HepG2 (cell line): ENCODE results near the gene SLC25A25. TPM values are rescaled to one million over a fixed set of nuclear protein-coding genes. Genes with fewer than 3 reads are reported as not detected.

Experiments used
- ATAC-seq: fragments of 200-7000 bp; cut with Tn5 transposase; 3 replicates; pipeline ENCODE4 v1.9.1; 2020; ENCODE audit warnings: mild to moderate bottlenecking, moderate library complexity
- BruUV-seq: library from RNA; stranded (reverse); fragments of 400-500 nt; replicated peaks from 2 replicates; lab custom pipeline; 2021; lab: Mats Ljungman, UMichigan
- CTCF ChIA-PET: fragments of 300-600 bp; formaldehyde crosslinking; extraction: SDS; loops from one replicate; lab custom pipeline; 2021; ENCODE audit warnings: low total read pairs, inconsistent platforms, low intra/inter-chr PET ratio; lab: Yijun Ruan, JAX
- POLR2A ChIA-PET: fragments of 350-600 bp; sonication (Branson Sonifier 250); formaldehyde crosslinking; loops from one replicate; lab custom pipeline; 2020; ENCODE audit warnings: antibody characterized with exemption, inconsistent platforms; lab: Yijun Ruan, JAX
- DNase-seq: peaks from one replicate; pipeline ENCODE4 v3.0.0-alpha.2; 2015; ENCODE audit warnings: low spot score
- FAIRE-seq: peaks from 3 replicates; lab custom pipeline; 2011; peaks lifted over from hg19 to GRCh38; lab: Jason Lieb, UNC
- H2AFZ ChIP-seq: one replicate; pipeline ENCODE4 v1.6.1; 2011; ENCODE audit warnings: low read length, inconsistent platforms
- H3K27ac ChIP-seq: fragments of 300-600 bp; 3 replicates; pipeline ENCODE4 v1.8.0; 2011; ENCODE audit warnings: mixed run types, mild to moderate bottlenecking, mixed read lengths, low read length, inconsistent platforms; ENCODE audit not compliant: insufficient read depth; ENCODE audit errors: extremely low read length
- H3K27me3 ChIP-seq, 2 experiments: fragments of 200-600 bp in 1 of 2; 2 replicates in 1 of 2; 3 replicates in 1 of 2; pipeline versions ENCODE4 v1.6.0 to v1.8.0; 2011; ENCODE audit warnings: low read length in 2 of 2, mild to moderate bottlenecking in 2 of 2, moderate library complexity in 2 of 2, inconsistent platforms in 1 of 2; ENCODE audit not compliant: insufficient read depth in 2 of 2, control insufficient read depth in 1 of 2
- H3K36me3 ChIP-seq, 2 experiments: fragments of 200-600 bp in 1 of 2; replicated peaks in 1 of 2; 2 replicates in 1 of 2; 3 replicates in 1 of 2; pipeline versions ENCODE4 v1.5.1 to v1.8.0; 2011; ENCODE audit warnings: low read length in 2 of 2, inconsistent platforms in 1 of 2; ENCODE audit not compliant: insufficient read depth in 2 of 2, control insufficient read depth in 1 of 2
- H3K4me1 ChIP-seq: 2 replicates; pipeline ENCODE4 v1.5.1; 2012; ENCODE audit warnings: low read length, inconsistent platforms; ENCODE audit not compliant: insufficient read depth
- H3K4me2 ChIP-seq: 2 replicates; pipeline ENCODE4 v1.6.0; 2011; ENCODE audit warnings: low read depth, low read length, inconsistent platforms
- H3K4me3 ChIP-seq, 3 experiments: fragments of 200-600 bp in 1 of 3; sonication (generic), shearing (Covaris generic) in 1 of 3; replicated peaks in 1 of 3; 2 replicates each; pipeline ENCODE4 v1.5.1; 2011 to 2016; ENCODE audit warnings: low read length in 3 of 3, inconsistent platforms in 2 of 3, low read depth in 2 of 3, mild to moderate bottlenecking in 2 of 3, control low read depth in 1 of 3, mixed read lengths in 1 of 3; ENCODE audit not compliant: insufficient read depth in 1 of 3
- H3K79me2 ChIP-seq: one replicate; pipeline ENCODE4 v1.6.1; 2011; ENCODE audit warnings: low read length, inconsistent platforms; ENCODE audit not compliant: insufficient read depth
- H3K9ac ChIP-seq: 2 replicates; pipeline ENCODE4 v1.6.0; 2011; ENCODE audit warnings: mild to moderate bottlenecking, low read depth, low read length, inconsistent platforms; ENCODE audit not compliant: insufficient read depth
- H3K9me3 ChIP-seq: 2 replicates; pipeline ENCODE4 v1.5.1; 2012; ENCODE audit warnings: mild to moderate bottlenecking, low read length
- H4K20me1 ChIP-seq: 2 replicates; pipeline ENCODE4 v1.6.0; 2011; ENCODE audit warnings: inconsistent platforms, mild to moderate bottlenecking, low read length, moderate library complexity; ENCODE audit not compliant: insufficient read depth
- ADNP ChIP-seq: sonication (generic); formaldehyde crosslinking; IDR thresholded peaks from 2 replicates; pipeline ENCODE4 v1.4.0; 2020; ENCODE audit warnings: missing genetic modification reagents
- HOXA3 ChIP-seq: sonication (generic); formaldehyde crosslinking; IDR thresholded peaks from 2 replicates; pipeline ENCODE4 v1.5.0; 2020; ENCODE audit warnings: missing genetic modification reagents
- IKZF5 ChIP-seq: IDR thresholded peaks from 2 replicates; pipeline ENCODE4 v1.6.1; 2018; ENCODE audit warnings: missing genetic modification reagents, mild to moderate bottlenecking, missing compliant biosample characterization
- MED8 ChIP-seq: sonication (generic); formaldehyde crosslinking; IDR thresholded peaks from 2 replicates; pipeline ENCODE4 v1.8.1; 2023; ENCODE audit warnings: mild to moderate bottlenecking, missing genetic modification reagents; ENCODE audit not compliant: insufficient replicate concordance
- PHF5A ChIP-seq: IDR thresholded peaks from one replicate; pipeline ENCODE4 v1.6.1; 2018; ENCODE audit warnings: low read depth, missing genetic modification reagents; ENCODE audit not compliant: unreplicated experiment
- PITX1 ChIP-seq: sonication (generic); formaldehyde crosslinking; IDR thresholded peaks from 2 replicates; pipeline ENCODE4 v1.5.1; 2020; ENCODE audit warnings: mild to moderate bottlenecking, missing genetic modification reagents
- TEAD3 ChIP-seq: optimal IDR thresholded peaks from 2 replicates; pipeline ENCODE3; 2016; ENCODE audit warnings: borderline replicate concordance
- ZFP36 ChIP-seq: fragments of 150-350 bp; IDR thresholded peaks from 2 replicates; pipeline ENCODE4 v1.6.1; 2018; ENCODE audit warnings: borderline replicate concordance, low read length, low read depth; ENCODE audit not compliant: partially characterized antibody
- ZMYM3 ChIP-seq: sonication (generic); formaldehyde crosslinking; IDR thresholded peaks from 2 replicates; pipeline ENCODE4 v1.5.1; 2020; ENCODE audit warnings: mild to moderate bottlenecking, missing genetic modification reagents
- ZNF367 ChIP-seq: sonication (generic); formaldehyde crosslinking; IDR thresholded peaks from 2 replicates; pipeline ENCODE4 v1.4.0; 2020; ENCODE audit warnings: missing genetic modification reagents, borderline replicate concordance
- ZNF530 ChIP-seq: sonication (generic); formaldehyde crosslinking; IDR thresholded peaks from 2 replicates; pipeline ENCODE4 v1.5.0; 2020; ENCODE audit warnings: low read depth, mild to moderate bottlenecking, missing genetic modification reagents
- ZNF552 ChIP-seq: sonication (generic); formaldehyde crosslinking; IDR thresholded peaks from 2 replicates; pipeline ENCODE4 v1.9.0; 2022; ENCODE audit warnings: missing genetic modification reagents, mild to moderate bottlenecking, borderline replicate concordance
- ZNF687 ChIP-seq: sonication (generic); formaldehyde crosslinking; IDR thresholded peaks from 2 replicates; pipeline ENCODE4 v1.5.1; 2020; ENCODE audit warnings: mild to moderate bottlenecking, missing genetic modification reagents, moderate library complexity
- ZNF768 ChIP-seq: sonication (generic); formaldehyde crosslinking; IDR thresholded peaks from 2 replicates; pipeline ENCODE4 v1.4.0; 2020; ENCODE audit warnings: missing genetic modification reagents
- WGBS: methylation state at CpG from one replicate; pipeline ENCODE4 v1.1.6; 2017; ENCODE audit warnings: low lambda C conversion rate; 5-methylcytosine and 5-hydroxymethylcytosine counted together
- in situ Hi-C: cut with HindIII; loops from 2 replicates; pipeline ENCODE4 v1.10.0; 2017; ENCODE audit warnings: low pct_unique_long_range_greater_than_20kb; ENCODE audit not compliant: extremely low pct_ligation_motif_present
- intact Hi-C: fragments of 100-400 bp; cut with micrococcal nuclease; formaldehyde crosslinking; loops from one replicate; pipeline ENCODE4 v1.10.0; 2022; ENCODE audit not compliant: unreplicated experiment
- polyA plus RNA-seq, 8 experiments: library from polyadenylated mRNA; depleted of rRNA in 3 of 8; stranded (reverse) in 7 of 8; unstranded in 1 of 8; fragments of >200 nt; fragmentation: Illumina TruSeq in 4 of 8; extraction: Trizol in 4 of 8; gene quantifications; 2 replicates each; pipeline versions ENCODE4 v1.2.1 to v1.2.3, GENCODE V29; 2011 to 2016; ENCODE audit warnings: low read depth in 4 of 8, missing spikeins in 1 of 8, mixed read lengths in 1 of 8; ENCODE audit not compliant: insufficient read depth in 1 of 8
- total RNA-seq, 5 experiments: library from RNA; depleted of rRNA; stranded (reverse); fragments of >200 nt; fragmentation: Illumina TruSeq; extraction: Trizol; gene quantifications; 2 replicates each; pipeline ENCODE4 v1.2.3, GENCODE V29; 2016; ENCODE audit warnings: low read depth in 1 of 5

SLC25A25 gene
- total and polyA plus RNA-seq, 2 of the 13 experiments (the other 11 are each of a cell fraction or from before 2014, with no cell fraction given) = 10.5 to 24.8 TPM

GRCh38 chr9:128026773-128027541 lies 41.1 kb upstream of the SLC25A25 start:
- no peak overlapping the region for H2AFZ ChIP-seq
- FAIRE-seq = no peak
- POLR2A ChIA-PET = interaction anchor here (0.6 to 0.8 kb wide), 2 partner anchors 47 to 129 kb away, joined by 3 to 5 read pairs; no protein-coding TSS in a partner anchor

More at GRCh38 chr9:128026773-128027541, 41.1 kb upstream of the SLC25A25 start:
- Histone ChIP-seq H3K4me2 (peak overlapping the region; percentile 51), H3K4me1 (peaks cover 44% of the 10 kb centered on the region), H3K4me3 (peak overlapping the region in 1 of 3 experiments; percentile 14; a peak in 1 of 6 replicates), H3K27ac (no peak overlapping the region), H4K20me1 (no peaks in the 10 kb centered on the region), H3K9ac (peak overlapping the region; percentile 22; the same call in 1 of the 2 replicates), H3K27me3 (peaks cover 2 to 7% of the 10 kb centered on the region in 2 experiments; a peak in 4 of 5 replicates), H3K9me3 (no peaks in the 10 kb centered on the region), H3K36me3 (no peaks in the 10 kb centered on the region), H3K79me2 (no peaks in the 10 kb centered on the region)
- 2% methylated on average over 9 of the region's 11 CpGs for WGBS
- in situ Hi-C loops = no loop called here
- intact Hi-C loops = no loop called here
- CTCF ChIA-PET = no interaction called here
- ATAC-seq (peak; percentile 37), DNase-seq (no peak)
- BruUV-seq = no TSS peak
- TF ChIP-seq ZMYM3 (CRISPR knock-in tag) (peak; percentile 80), ZNF367 (CRISPR knock-in tag) (no peak), MED8 (CRISPR knock-in tag) (no peak), ZFP36 (no peak), ADNP (CRISPR knock-in tag) (0 out of 2 replicates have a peak, but pooled peaks have one; percentile 41), PHF5A (CRISPR knock-in tag) (no peak), ZNF530 (CRISPR knock-in tag) (no peak), TEAD3 (CRISPR knock-in tag) (no peak), PITX1 (CRISPR knock-in tag) (no peak), ZNF687 (peak; percentile 32; the same call in 1 of the 2 replicates), HOXA3 (CRISPR knock-in tag) (no peak), IKZF5 (no peak), ZNF768 (peak; percentile 76), ZNF552 (CRISPR knock-in tag) (no peak)
